Epithelial cell of proximal tubule (primary cell): Measurements from ENCODE around the gene GRID1. TPM values are rescaled to one million over a fixed set of nuclear protein-coding genes. Genes with fewer than 3 reads are reported as not detected.

Experiments used
- DNase-seq: peaks from one replicate; pipeline ENCODE4 v3.0.0-alpha.2; 2011; ENCODE audit warnings: low read depth
- H3K4me3 ChIP-seq: 2 replicates; pipeline ENCODE4 v1.5.1; 2011; ENCODE audit warnings: low read depth, mild to moderate bottlenecking, low read length
- total RNA-seq: library from RNA; depleted of rRNA; stranded (reverse); fragments of >200 nt; gene quantifications from 2 replicates; pipeline ENCODE4 v1.2.3, GENCODE V29; 2015
- TF ChIP-seq, protein P1 (sequence below): conservative IDR thresholded peaks from 2 replicates; pipeline ENCODE4 v1.5.1; 2012; ENCODE audit warnings: low read depth, mild to moderate bottlenecking, low read length

GRID1 gene
- total RNA-seq, 1 donor from 2014 or later = 0.52 TPM

DNA sequence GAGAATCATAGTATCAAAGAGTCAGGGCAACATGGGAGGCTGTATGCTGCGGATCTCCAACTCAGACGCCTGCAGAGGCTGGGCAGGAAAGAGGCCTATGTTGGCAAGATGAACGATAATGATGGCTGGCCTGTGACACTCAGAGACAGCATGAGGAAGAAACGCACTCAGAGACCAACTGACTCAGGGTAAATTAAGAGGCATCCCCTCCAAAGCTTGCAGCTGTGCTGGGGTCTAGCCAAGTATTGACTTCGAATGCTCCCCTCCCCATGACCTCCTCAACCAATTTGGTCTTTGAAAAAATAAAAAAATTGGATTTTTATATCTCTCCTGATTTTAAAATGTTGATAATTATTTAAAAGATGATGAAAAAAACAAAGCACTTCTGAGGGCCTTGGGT is 718.9 kb downstream of the GRID1 start:
- TF ChIP-seq, protein P1, sequence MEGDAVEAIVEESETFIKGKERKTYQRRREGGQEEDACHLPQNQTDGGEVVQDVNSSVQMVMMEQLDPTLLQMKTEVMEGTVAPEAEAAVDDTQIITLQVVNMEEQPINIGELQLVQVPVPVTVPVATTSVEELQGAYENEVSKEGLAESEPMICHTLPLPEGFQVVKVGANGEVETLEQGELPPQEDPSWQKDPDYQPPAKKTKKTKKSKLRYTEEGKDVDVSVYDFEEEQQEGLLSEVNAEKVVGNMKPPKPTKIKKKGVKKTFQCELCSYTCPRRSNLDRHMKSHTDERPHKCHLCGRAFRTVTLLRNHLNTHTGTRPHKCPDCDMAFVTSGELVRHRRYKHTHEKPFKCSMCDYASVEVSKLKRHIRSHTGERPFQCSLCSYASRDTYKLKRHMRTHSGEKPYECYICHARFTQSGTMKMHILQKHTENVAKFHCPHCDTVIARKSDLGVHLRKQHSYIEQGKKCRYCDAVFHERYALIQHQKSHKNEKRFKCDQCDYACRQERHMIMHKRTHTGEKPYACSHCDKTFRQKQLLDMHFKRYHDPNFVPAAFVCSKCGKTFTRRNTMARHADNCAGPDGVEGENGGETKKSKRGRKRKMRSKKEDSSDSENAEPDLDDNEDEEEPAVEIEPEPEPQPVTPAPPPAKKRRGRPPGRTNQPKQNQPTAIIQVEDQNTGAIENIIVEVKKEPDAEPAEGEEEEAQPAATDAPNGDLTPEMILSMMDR = no peak
- H3K4me3 ChIP-seq = no peak overlapping the region
- no peak for DNase-seq

DNA sequence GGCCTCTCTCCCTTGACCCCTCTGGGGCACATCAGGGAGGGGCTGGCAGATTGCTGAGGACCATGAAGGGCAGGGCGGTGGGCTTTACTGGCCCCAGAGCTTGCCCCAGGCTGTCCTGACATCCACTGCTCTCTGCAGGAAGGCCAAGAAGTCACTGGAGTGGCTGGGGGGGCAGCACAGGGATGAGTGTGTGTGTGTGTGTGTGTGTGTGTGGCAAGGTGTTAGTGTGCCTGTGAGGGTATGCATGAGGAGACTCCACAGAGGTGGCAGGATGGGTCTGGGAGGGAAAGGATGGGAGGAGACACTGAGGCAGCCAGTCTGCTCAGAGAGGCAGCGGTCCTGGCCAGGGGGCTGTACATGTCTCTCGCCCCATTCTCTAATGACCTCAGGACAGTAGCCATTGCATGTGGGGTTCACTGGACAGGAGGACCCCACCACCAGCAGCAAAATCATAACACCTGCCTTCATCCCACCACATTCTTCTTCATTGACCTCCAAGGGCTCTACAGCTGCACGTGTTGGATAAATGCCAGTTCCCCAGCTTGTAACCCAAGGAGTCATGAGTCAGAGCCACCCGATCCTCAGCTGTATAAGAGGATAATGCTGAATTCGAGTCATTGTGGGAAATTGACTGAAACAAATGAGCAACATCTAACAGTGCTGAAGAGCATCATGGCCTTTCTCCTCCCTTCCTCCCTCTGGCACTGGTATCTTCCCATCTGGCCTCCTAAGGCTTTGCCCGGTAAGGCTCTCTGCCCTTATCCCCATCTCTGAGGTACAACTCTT is 720.5 kb downstream of the GRID1 start:
- TF ChIP-seq, protein P1 = no peak
- no peak overlapping the region for H3K4me3 ChIP-seq
- peak; percentile 74 for DNase-seq

DNA sequence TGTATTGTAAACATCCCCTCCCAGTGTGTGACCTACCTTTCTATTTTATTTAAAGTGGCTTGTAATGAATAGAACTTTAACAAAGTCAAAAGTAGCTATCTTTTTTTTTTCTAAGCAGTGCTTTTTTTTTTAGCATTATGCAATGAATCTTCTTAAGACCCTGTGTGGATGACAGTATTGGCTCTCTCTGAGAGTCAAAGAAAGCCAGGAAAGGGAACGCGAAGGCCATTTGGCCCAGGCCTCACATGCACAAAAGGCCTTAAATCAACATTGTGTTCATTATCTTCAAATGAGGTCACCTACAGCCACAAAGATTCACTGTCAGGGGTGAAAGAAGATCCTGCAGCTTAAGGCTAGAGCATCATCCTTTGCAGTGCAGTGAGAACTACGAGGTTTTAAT is 721.5 kb downstream of the GRID1 start:
- no peak for DNase-seq
- TF ChIP-seq, protein P1 = no peak
- no peak overlapping the region for H3K4me3 ChIP-seq

DNA sequence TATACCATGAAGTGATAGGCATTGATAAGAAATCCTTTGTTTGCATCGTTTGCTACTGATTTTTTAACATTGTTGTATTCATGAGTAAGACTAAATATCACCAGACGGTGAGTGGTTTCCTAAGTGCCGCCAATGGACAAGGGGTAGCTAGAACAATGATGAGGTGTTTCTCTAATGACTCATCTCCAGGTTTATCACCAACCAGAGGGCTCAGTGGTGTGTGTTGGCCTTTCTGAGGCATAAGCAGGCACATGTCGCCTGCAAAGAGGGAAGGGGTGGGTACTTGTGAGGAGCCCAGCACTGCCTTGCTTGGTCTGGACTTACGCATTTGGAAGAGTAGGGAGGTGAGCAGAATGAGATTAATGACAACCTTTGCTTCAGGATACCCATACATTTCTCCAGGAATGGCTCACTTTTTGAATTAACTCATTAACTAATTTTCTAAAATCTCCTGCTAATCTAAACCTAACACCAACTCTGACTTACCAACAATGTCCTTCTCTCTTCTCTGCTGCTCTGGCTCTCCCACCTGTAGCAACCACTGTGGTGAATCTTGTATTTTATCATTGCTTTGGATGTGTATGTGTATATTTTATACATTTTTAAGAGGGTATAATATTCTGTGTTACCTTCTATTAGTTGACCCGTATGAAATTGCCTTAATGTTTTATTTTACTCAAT is 722.6 kb downstream of the GRID1 start:
- H3K4me3 ChIP-seq = no peak overlapping the region
- TF ChIP-seq, protein P1 = no peak
- peak; percentile 96 for DNase-seq

DNA sequence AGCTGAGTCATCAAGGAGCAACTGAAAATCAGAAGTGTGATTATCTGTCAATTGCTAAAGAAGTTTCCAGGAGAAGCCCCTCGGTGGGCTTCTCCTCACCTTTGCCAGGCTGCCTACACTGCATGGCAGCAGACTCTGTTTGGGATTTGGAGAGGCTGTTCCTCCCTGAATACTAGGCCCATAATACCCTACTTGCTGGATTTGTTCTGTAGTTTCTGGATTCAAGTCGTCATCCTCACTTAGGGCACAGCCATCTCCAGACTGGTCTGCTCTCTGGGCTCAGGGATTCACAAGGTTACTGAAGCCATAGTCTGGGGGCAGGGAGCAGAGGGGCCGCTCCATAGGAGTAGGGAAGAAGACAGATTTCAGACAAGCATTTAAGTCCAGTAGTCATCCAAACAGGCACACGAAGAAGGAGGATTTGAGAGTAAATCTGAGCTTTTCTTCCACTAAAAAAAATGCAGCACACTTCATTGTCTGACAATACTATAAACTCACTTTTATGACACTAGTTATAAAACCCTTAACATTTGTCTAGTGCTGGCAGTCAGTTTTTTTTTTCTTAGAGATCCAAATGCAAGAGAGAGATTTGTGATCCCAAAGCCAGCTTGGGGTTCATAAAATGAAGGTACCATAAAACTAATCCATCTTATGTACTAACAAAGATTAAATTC is 723.3 kb downstream of the GRID1 start:
- no peak overlapping the region for H3K4me3 ChIP-seq
- TF ChIP-seq, protein P1 = no peak
- no peak for DNase-seq

DNA sequence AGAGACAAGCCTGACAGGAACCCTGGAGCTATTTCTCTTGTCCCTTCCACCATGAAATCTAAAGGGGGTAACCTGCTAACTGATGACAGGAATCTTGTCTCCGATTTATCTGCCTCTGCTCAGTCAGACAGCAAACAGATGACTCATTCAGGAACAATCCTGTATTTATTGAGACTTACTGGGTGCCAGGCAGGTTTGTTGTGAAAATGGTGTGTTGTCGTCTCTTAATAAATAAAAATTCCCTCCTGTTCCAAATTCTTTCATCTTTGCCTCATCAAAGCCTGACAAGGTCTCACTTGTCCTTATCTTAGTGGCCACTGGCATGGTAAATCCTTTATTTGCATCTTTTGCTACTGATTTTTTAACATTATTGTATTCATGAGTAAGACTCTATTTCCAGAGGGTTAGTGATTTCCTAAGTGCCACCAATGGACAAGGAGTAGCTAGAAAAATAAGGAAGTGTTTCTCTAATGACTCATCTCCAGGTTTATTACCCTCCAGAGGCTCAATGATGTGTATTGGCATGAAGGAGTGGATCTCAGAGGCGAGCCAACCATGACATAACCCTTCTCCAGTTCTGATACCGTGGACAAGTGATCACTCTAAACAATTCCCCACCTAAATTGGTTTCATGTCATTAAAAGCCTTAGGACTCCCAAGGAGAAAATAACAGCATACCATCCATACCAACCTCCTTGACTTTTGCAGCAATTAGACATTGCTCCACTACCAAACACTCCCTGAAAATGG is 724.0 kb downstream of the GRID1 start:
- TF ChIP-seq, protein P1 = no peak
- no peak overlapping the region for H3K4me3 ChIP-seq
- DNase-seq = peak; percentile 98
